ENCODE measurements around the gene AKT3.

Gene AKT3

DNA sequence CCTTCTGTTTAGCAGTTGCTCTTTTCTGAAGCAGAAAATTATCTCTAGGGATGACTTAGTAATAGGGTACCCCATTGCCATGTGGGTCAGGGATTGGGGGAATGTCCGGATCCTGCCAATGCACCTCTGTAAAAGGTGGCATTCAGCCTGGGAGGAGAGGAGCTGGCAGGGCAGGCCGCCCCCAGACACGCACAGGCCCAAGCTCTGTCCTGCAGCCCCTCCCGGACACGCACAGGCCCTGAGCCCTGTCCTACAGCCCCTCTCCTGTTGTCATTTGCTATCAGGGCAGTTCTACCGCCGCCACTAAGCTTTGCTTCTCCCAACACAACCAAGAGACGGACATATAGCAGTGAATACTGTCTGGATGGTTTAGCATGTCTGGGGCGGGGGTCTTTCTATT is 375.1 kb downstream of the AKT3 start:
- no peak overlapping the region for H3K27ac ChIP-seq (ENCODE audit: low read depth, low read length)
- peaks cover 0 to 19% (median 12%) of the 10 kb centered on the region in 5 donors for H3K4me1 ChIP-seq (ENCODE audit: control insufficient read depth in 5 of 5, insufficient read depth in 5 of 5, low read length in 5 of 5)
- no peaks in the 10 kb centered on the region for H3K27me3 ChIP-seq (ENCODE audit: control insufficient read depth in 5 of 5, insufficient read depth in 4 of 5, low read length in 5 of 5)
- no peak overlapping the region for H3K4me3 ChIP-seq (ENCODE audit: low read depth in 1 of 5, low read length in 5 of 5)
- H3K36me3 ChIP-seq (ENCODE audit: control insufficient read depth in 5 of 5, insufficient read depth in 5 of 5, low read length in 5 of 5): peaks cover 0 to 6% (median 0%) of the 10 kb centered on the region in 5 donors
- no peak overlapping the region for H3K9ac ChIP-seq (ENCODE audit: low read length in 5 of 5)
- H3K9me3 ChIP-seq (ENCODE audit: control insufficient read depth in 5 of 5, low read length in 5 of 5): no peaks in the 10 kb centered on the region

DNA sequence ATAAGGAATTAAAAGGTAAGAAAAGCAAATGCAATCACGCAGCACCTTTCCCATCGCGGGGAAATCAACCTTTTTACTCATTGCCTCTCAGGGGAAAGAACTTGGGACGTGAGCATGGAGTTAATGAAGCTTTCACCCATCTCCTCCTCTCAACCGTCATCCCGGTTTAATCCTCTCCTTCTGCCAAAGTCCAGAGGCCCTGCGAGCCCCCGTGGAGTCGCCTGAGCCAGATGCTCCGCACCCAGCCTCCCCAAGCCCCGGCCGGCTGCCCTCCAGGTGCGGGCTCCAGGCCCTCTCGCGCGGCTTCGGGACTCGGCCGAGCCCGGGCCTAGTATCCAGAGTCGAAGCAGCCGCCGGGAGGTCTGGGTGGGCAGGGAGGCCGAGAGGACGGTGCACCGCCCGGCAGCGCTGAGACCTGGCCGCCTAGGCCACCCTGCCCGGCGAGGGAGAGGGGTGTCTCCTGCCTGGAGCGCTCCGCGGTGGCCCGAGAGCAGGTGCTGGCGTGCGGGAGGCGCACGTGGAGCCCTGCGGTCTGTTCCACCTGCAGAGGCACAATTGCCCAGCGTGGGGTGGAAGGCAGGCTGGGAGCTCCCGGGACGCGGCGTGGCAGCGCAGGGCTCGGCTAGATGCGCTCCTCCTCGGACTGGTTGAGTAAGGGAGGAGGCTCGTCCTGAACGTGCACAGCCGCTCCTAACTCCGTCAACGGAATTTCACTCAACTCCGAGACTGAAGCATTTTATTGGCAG is 375.7 kb downstream of the AKT3 start:
- Histone ChIP-seq H3K4me1 (ENCODE audit: control insufficient read depth in 5 of 5, insufficient read depth in 5 of 5, low read length in 5 of 5) (peaks cover 0 to 19% (median 12%) of the 10 kb centered on the region in 5 donors), H3K27ac (ENCODE audit: low read depth, low read length) (no peak overlapping the region), H3K27me3 (ENCODE audit: control insufficient read depth in 5 of 5, insufficient read depth in 4 of 5, low read length in 5 of 5) (no peaks in the 10 kb centered on the region), H3K4me3 (ENCODE audit: low read depth in 1 of 5, low read length in 5 of 5) (no peak overlapping the region), H3K9ac (ENCODE audit: low read length in 5 of 5) (no peak overlapping the region), H3K9me3 (ENCODE audit: control insufficient read depth in 5 of 5, low read length in 5 of 5) (no peaks in the 10 kb centered on the region), H3K36me3 (ENCODE audit: control insufficient read depth in 5 of 5, insufficient read depth in 5 of 5, low read length in 5 of 5) (peaks cover 0 to 6% (median 0%) of the 10 kb centered on the region in 5 donors)

DNA sequence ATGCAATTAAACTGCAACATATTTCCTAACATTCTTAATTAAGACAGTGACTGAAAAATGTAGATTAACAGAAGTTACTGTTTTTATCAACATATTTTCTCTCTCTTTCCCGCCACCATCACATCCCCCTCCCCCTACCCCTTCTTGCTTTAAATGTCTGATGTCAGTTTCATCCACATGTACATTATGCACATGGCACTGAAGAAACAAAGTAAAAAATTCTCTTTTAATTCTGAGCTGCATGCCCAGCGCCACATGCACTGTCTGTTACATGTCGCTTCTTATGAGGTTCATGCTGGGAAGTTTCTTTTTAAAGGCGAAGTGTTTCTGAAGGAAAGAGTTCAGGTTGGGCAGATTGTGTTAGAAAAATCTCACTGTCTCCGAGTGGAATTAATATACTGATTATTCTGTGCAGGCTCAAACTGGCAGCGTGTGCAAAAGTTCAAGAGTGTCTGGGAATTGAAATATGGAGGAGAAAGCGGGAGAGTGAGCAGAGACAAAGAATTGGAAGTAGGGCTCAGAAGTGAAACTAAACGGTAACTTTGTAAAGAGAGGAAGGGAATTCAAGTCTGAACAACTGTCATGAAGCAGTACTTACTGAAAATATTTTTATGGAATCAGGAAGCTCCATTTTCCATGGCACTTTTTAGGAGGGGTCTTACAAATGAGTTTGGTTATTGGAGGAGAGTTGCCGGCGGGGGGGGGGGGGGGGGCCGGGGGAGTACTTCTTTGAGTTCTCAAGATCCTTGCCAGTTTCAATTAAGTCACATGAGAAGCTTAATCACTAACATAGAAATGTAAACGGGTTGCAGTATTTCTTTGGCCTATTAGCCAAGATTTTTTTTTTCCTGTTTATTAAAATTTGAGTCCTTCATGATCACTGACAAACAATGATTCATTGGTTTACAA is 376.6 kb downstream of the AKT3 start:
- Histone ChIP-seq H3K27ac (ENCODE audit: low read depth, low read length) (no peak overlapping the region), H3K27me3 (ENCODE audit: control insufficient read depth in 5 of 5, insufficient read depth in 4 of 5, low read length in 5 of 5) (no peaks in the 10 kb centered on the region), H3K36me3 (ENCODE audit: control insufficient read depth in 5 of 5, insufficient read depth in 5 of 5, low read length in 5 of 5) (peaks cover 0 to 6% (median 0%) of the 10 kb centered on the region in 5 donors), H3K9me3 (ENCODE audit: control insufficient read depth in 5 of 5, low read length in 5 of 5) (no peaks in the 10 kb centered on the region), H3K4me3 (ENCODE audit: low read depth in 1 of 5, low read length in 5 of 5) (peak overlapping the region; percentile 57 to 74 (median 60)), H3K9ac (ENCODE audit: low read length in 5 of 5) (peak overlapping the region in 4 of 5 donors; percentile 33 to 56 (median 42)), H3K4me1 (ENCODE audit: control insufficient read depth in 5 of 5, insufficient read depth in 5 of 5, low read length in 5 of 5) (peaks cover 0 to 19% (median 12%) of the 10 kb centered on the region in 5 donors)

DNA sequence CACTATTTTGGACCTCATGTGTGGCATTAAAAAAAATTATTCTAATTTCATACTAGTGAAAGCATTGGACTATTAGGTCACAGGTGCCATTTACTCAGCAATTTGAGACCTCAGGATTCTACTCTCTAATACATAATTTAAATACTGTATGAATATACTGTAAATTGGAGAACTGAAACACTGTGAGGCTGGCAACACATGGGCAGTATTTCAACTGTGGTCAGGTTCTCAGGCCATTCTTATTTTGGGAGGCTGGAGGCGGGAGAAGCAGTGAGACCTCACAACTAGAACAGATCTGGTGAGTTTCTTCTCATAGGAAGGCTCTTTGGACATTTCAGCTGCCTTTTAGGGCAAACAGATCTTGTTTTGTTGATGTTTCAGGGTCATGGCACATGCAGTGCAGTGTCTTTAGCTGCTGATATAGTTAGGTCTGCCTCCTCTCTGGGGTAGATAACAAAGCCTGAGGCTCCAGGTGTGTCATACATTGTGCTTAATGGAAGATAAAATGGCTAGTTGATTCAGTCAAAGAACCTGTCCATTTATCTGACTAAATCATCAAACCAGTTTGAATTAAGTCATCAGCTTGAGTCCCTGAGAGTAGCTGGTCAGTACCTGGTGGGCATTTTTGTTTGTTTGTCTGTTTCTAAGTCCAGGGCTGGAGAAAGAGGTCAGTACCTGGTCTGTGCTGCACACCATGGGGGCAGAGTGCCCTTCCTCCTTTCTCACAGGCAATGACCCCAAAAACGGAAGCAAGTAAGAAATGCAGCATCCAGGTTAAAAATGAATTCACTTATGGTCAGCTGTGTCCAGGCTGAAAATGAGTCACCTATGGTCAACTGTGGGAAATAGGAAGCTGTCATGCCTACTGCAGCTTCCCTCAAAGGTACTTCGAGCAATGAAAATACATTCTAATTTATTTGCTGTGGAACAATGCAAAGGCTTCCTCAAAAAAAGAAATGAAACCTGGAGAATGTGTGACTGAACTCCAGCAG is 378.0 kb downstream of the AKT3 start:
- Histone ChIP-seq H3K27ac (ENCODE audit: low read depth, low read length) (no peak overlapping the region), H3K27me3 (ENCODE audit: control insufficient read depth in 5 of 5, insufficient read depth in 4 of 5, low read length in 5 of 5) (no peaks in the 10 kb centered on the region), H3K4me1 (ENCODE audit: control insufficient read depth in 5 of 5, insufficient read depth in 5 of 5, low read length in 5 of 5) (peaks cover 0 to 19% (median 12%) of the 10 kb centered on the region in 5 donors), H3K36me3 (ENCODE audit: control insufficient read depth in 5 of 5, insufficient read depth in 5 of 5, low read length in 5 of 5) (peaks cover 0 to 9% (median 3%) of the 10 kb centered on the region in 5 donors), H3K9me3 (ENCODE audit: control insufficient read depth in 5 of 5, low read length in 5 of 5) (no peaks in the 10 kb centered on the region), H3K9ac (ENCODE audit: low read length in 5 of 5) (no peak overlapping the region), H3K4me3 (ENCODE audit: low read depth in 1 of 5, low read length in 5 of 5) (no peak overlapping the region)

DNA sequence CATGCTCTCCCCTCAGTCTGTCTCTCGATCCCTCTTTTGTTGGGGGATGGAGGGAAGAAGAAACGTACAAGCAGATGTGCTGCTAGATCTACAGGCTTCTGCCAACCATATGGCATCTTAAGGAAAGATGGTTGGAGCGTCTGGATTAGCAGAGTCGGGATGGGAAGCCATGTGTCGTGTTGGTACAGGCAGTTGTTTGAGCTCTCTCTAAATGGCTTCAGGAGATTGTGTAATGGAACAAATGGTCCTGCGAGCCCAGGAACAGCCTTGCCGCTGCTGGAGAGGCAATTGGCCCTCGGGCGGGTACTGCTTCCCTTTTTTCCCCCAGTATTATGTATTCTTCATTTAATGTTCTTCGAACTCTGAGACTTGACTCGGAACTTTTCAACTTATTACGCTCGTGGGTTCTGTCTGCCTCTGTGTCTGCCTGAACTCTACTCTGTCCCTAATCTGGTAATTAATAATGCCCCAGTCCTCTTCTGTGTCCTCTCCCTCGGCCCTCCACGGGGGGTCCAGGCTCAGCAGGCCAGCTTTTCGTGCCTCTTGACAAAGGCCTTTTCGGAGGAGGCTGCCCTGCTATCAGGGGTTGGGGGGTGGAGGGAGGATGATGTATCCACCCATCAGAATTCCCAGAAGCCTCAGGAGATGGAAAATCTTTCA is 378.9 kb downstream of the AKT3 start:
- H3K27me3 ChIP-seq (ENCODE audit: control insufficient read depth in 5 of 5, insufficient read depth in 4 of 5, low read length in 5 of 5): no peaks in the 10 kb centered on the region
- no peak overlapping the region for H3K4me3 ChIP-seq (ENCODE audit: low read depth in 1 of 5, low read length in 5 of 5)
- no peaks in the 10 kb centered on the region for H3K9me3 ChIP-seq (ENCODE audit: control insufficient read depth in 5 of 5, low read length in 5 of 5)
- no peak overlapping the region for H3K27ac ChIP-seq (ENCODE audit: low read depth, low read length)
- peaks cover 0 to 19% (median 12%) of the 10 kb centered on the region in 5 donors for H3K4me1 ChIP-seq (ENCODE audit: control insufficient read depth in 5 of 5, insufficient read depth in 5 of 5, low read length in 5 of 5)
- no peak overlapping the region for H3K9ac ChIP-seq (ENCODE audit: low read length in 5 of 5)
- peaks cover 0 to 11% (median 3%) of the 10 kb centered on the region in 5 donors for H3K36me3 ChIP-seq (ENCODE audit: control insufficient read depth in 5 of 5, insufficient read depth in 5 of 5, low read length in 5 of 5)

DNA sequence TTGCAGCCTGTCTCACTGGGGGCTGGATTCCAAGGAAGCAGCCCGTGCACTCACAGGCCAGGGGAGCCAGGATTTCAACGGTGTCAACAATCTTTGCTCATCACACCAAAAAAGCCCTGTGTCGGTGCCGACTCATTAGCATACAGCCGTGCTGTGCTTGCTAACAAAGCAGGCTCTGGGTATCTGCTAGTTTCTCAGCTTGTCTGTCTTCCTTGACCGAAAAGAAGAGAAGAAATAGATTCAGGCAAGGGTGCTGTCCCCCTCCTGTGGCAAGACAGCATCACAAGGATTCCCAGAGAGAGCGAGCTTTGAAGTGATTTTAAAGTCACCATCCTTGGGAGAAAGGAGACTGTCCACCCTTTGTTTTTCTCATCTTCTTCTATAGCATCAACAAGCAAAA is 379.5 kb downstream of the AKT3 start:
- Histone ChIP-seq H3K4me3 (ENCODE audit: low read depth in 1 of 5, low read length in 5 of 5) (no peak overlapping the region), H3K36me3 (ENCODE audit: control insufficient read depth in 5 of 5, insufficient read depth in 5 of 5, low read length in 5 of 5) (peaks cover 0 to 8% (median 3%) of the 10 kb centered on the region in 5 donors), H3K9ac (ENCODE audit: low read length in 5 of 5) (no peak overlapping the region), H3K27ac (ENCODE audit: low read depth, low read length) (no peak overlapping the region), H3K9me3 (ENCODE audit: control insufficient read depth in 5 of 5, low read length in 5 of 5) (no peaks in the 10 kb centered on the region), H3K27me3 (ENCODE audit: control insufficient read depth in 5 of 5, insufficient read depth in 4 of 5, low read length in 5 of 5) (no peaks in the 10 kb centered on the region), H3K4me1 (ENCODE audit: control insufficient read depth in 5 of 5, insufficient read depth in 5 of 5, low read length in 5 of 5) (peaks cover 0 to 19% (median 12%) of the 10 kb centered on the region in 5 donors)

DNA sequence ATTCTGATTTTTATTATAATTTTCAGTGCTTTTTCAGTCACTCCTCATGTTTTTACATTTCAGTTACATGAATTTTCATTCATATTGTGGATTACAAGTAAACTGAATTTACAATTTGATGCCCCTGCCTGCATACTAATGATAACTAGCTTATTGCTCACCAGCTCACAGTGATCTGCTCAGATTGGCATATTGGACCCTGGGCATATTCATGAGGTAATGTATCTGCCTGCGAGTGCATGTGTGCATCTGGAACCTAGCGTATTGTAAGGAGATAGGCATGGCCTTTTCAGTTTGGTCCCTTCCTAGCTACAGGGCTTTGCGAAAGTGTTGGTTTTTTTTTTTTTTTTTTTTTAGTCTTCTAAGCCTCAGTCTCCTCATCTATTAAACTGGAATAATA is 380.5 kb downstream of the AKT3 start:
- H3K4me3 ChIP-seq (ENCODE audit: low read depth in 1 of 5, low read length in 5 of 5): no peak overlapping the region
- H3K9ac ChIP-seq (ENCODE audit: low read length in 5 of 5): no peak overlapping the region
- H3K9me3 ChIP-seq (ENCODE audit: control insufficient read depth in 5 of 5, low read length in 5 of 5): no peaks in the 10 kb centered on the region
- H3K36me3 ChIP-seq (ENCODE audit: control insufficient read depth in 5 of 5, insufficient read depth in 5 of 5, low read length in 5 of 5): peaks cover 0 to 8% (median 3%) of the 10 kb centered on the region in 5 donors
- H3K27ac ChIP-seq (ENCODE audit: low read depth, low read length): no peak overlapping the region
- H3K4me1 ChIP-seq (ENCODE audit: control insufficient read depth in 5 of 5, insufficient read depth in 5 of 5, low read length in 5 of 5): peaks cover 0 to 19% (median 12%) of the 10 kb centered on the region in 5 donors
- no peaks in the 10 kb centered on the region for H3K27me3 ChIP-seq (ENCODE audit: control insufficient read depth in 5 of 5, insufficient read depth in 4 of 5, low read length in 5 of 5)

DNA sequence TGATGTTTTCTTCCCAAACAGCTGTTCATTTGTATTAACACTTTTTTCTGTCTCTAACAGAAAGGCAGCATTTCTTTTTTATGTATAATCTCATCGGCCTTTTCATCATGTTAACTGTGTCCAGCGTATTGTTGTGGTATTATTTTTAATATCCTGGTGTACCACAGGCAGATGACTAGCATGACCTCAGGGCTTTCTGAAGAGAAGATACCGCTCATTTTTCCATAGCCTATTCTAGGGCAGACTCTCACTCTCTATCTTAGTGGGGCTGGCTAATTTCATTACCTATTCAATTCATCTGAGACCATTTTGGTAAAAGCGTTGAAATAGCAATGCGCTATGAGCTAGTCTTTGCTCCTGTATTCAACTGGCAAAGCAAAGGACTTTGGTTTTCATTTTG is 384.3 kb downstream of the AKT3 start:
- peaks cover 10 to 26% (median 11%) of the 10 kb centered on the region in 5 donors for H3K36me3 ChIP-seq (ENCODE audit: control insufficient read depth in 5 of 5, insufficient read depth in 5 of 5, low read length in 5 of 5)

DNA sequence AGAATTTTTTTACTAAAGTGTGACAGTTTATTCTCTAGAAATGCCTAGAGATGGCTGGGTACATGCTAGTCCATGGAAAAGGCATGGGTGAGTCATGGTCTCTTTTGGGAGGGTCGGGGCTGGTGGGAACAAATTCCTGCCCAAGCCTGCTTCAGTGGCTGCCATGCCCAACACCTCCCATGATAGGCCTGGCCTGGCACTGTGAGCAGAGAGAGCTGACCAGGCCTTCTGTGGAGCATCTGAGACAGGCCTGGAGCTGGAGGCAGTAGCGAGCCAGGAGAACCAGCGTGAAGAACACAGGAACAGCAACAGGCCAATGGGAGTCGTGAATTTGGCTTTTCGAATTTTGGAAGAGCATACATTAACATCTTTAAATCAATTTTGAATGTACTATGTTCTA is 385.0 kb downstream of the AKT3 start:
- Histone ChIP-seq H3K9ac (ENCODE audit: low read length in 5 of 5) (no peak overlapping the region), H3K4me1 (ENCODE audit: control insufficient read depth in 5 of 5, insufficient read depth in 5 of 5, low read length in 5 of 5) (no peaks in the 10 kb centered on the region), H3K4me3 (ENCODE audit: low read depth in 1 of 5, low read length in 5 of 5) (no peak overlapping the region), H3K27me3 (ENCODE audit: control insufficient read depth in 5 of 5, insufficient read depth in 4 of 5, low read length in 5 of 5) (no peaks in the 10 kb centered on the region), H3K9me3 (ENCODE audit: control insufficient read depth in 5 of 5, low read length in 5 of 5) (no peaks in the 10 kb centered on the region), H3K36me3 (ENCODE audit: control insufficient read depth in 5 of 5, insufficient read depth in 5 of 5, low read length in 5 of 5) (peaks cover 12 to 28% (median 17%) of the 10 kb centered on the region in 5 donors), H3K27ac (ENCODE audit: low read depth, low read length) (no peak overlapping the region)

More for the DNA sequence above, 384.3 kb downstream of the AKT3 start:
- no peaks in the 10 kb centered on the region for H3K4me1 ChIP-seq (ENCODE audit: control insufficient read depth in 5 of 5, insufficient read depth in 5 of 5, low read length in 5 of 5)
- no peaks in the 10 kb centered on the region for H3K27me3 ChIP-seq (ENCODE audit: control insufficient read depth in 5 of 5, insufficient read depth in 4 of 5, low read length in 5 of 5)
- no peaks in the 10 kb centered on the region for H3K9me3 ChIP-seq (ENCODE audit: control insufficient read depth in 5 of 5, low read length in 5 of 5)
- no peak overlapping the region for H3K4me3 ChIP-seq (ENCODE audit: low read depth in 1 of 5, low read length in 5 of 5)
- no peak overlapping the region for H3K9ac ChIP-seq (ENCODE audit: low read length in 5 of 5)
- H3K27ac ChIP-seq (ENCODE audit: low read depth, low read length): no peak overlapping the region
